GM19397 (cell line): Measurements from ENCODE around the gene NRXN3.

ENCODE experiments used
- ATAC-seq: cut with Tn5 transposase; IDR thresholded peaks from one replicate; pipeline ENCODE4 v1.9.1; 2021; ENCODE audit warnings: mild to moderate bottlenecking, moderate library complexity; ENCODE audit not compliant: unreplicated experiment

Gene NRXN3

GRCh38 chr14:79256380-79256779, 1086.2 kb downstream of the NRXN3 start:
- no peak for ATAC-seq

- ATAC-seq = no peak
These were observed 1090.2 kb downstream of the NRXN3 start for GRCh38 chr14:79260406-79260805.

GRCh38 chr14:79265366-79265946, 1095.3 kb downstream of the NRXN3 start:
- ATAC-seq = no peak

GRCh38 chr14:79270361-79270760, 1100.2 kb downstream of the NRXN3 start:
- ATAC-seq = no peak

DNA sequence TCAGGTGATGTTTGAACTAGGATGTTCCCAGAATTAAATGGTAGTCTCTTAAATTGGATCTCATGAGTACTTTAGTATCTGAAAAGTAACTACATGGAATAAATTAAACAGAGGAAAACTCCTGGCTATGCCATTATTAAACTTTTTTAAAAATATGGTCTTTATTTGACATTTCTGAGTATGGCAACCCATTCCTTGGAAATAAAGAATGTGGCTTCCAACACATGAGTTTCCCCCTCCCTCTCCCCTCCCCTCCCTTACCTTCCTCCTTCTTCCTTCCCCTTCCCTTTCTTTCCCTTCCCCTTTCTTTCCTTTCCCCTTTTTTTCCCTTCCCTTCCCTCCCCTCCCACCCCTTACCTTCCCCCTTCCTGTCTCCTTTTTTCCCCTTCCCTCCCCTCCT, 1100.9 kb downstream of the NRXN3 start:
- no peak for ATAC-seq

- ATAC-seq = no peak
These were observed 1104.6 kb downstream of the NRXN3 start for GRCh38 chr14:79274641-79275291.

DNA sequence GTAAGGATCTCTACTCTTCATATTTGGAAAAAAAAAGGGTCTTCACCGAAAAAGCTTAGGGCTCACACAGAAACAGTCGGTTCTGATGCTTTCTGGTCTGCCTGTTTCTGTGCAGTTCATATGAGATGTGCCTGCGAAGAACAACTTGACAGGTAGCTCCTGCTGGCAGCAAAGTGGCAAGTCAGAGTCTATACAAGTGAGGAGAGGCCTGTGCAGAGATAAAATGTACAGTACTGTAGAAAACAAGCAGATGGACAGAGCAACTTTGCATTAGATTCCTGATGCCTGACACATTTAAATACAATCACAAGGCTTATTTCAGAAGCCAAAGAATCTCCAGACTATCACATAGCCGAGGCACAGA, 1105.1 kb downstream of the NRXN3 start:
- ATAC-seq = no peak

GRCh38 chr14:79278286-79278797, 1108.2 kb downstream of the NRXN3 start:
- no peak for ATAC-seq

DNA sequence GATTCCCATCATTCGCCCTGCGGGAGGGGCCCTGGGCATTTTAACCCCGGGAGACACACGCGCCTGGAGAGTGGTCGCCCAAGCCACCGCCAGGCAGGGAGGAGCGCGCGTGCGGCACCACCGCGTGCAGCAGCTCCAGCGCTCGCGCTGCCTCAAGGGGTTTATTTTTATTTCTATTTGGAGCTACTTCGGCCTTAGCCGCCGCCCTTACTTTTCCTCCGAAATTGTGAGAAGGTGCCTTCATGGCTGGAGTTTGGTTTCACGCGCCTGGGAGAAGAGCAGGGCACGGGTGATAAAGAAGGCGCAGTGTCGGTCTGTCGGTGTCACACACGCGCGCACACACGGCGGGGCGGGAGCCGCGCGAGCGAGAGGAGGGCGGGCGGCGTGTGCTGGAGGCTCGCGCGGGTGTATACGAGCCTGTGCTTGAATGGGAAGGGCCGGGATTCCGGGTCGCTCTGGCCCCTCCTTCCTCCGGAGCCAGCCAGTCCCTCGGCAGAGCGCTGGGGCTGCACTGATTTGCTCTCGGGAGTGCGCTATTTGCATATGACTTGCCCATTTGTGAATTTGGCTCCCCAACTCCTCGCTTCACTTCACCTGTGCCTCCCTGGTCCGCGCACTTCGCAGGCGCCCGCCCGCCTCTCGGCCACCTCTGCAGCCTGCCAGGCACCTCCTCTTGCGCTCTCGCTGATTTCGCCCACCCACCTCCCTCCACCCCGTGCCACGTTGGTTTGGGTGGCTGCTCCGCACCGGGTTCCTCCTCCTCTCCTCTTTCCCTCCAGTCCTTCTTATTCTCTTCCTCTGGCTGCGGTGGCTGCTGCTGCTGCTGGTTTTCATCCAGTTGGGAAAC, 1108.8 kb downstream of the NRXN3 start:
- ATAC-seq = peak; percentile 68

DNA sequence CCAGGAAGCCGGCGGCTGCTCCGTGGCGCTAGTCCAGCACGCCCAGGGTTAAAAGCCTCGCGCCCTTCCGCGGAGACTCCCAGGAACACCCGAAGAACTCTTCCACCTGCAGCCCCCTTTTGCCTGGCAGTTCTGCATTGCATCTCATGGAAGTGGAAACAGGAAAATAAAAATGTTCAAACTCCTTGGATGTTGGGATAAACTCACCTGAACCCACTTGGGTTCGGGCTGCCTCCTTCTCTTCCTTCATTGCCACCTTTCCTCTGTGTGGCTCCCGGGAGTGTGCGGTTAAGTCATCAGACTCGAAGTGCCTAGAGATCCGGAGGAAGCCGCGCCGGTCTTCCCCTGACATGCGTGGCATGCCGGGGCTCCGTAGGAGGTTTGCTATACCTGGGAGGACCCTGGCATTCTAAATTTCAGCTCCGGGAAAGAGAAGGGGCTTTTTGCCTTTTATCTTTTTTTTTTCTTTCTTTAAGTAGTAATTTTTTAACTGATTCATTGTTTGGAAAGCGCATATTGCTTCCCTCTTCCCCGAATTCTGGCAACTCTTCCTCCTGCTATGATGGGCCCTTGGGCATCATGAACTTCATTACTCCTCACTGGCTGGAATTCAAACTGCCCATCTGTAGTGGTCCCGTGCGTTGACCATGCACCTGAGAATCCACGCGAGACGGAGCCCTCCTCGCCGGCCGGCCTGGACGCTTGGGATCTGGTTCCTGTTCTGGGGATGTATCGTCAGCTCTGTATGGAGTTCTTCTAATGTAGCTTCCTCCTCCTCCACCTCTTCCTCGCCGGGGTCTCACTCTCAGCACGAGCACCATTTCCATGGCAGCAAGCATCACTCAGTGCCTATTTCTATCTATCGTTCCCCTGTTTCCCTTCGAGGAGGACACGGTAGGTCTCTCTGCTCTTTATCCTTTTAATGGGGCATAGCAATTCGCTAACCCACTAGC, 1109.7 kb downstream of the NRXN3 start:
- ATAC-seq = no peak

DNA sequence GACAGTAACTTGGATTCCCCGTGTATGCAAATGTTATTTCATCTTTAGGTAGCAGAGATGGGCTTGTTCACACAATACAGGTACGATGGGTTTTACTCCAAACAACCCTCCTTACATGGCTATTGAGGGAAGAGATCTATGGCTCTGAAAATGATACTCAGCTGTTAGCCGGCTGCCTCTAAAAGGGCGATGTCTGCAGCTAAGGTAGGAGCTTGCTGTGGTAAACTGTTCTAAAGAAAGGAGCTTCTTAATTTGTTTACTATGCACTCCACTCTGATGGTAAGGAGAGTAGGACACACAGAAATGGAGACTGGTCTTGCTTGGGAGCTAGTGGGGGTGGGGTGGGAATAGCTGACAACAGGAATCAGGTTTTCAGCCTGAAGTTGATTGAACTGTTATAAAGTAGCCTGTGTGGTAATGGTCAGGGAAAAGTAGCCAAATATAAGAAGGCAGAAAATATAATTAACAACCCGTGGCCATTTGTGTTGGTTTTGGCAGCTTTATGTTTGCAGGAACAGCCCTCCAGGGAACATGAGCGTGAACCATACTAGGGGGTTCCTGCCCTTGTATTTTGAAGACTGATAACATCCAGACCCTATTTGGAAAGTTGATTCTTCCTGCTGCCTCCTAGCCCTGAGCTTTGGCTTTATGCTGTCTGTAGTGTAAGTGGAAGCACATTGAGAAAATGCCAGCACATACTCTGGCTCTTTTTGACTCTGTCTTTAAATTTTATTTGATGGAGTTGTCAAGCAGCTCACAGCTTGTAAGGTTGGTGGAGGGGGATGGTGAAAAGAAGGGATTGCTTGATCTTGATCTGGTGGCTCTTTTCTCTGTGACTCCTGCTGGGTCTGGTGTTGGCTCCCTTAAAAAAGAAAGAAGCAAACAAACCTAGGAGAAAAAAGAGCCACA, 1111.3 kb downstream of the NRXN3 start:
- no peak for ATAC-seq

DNA sequence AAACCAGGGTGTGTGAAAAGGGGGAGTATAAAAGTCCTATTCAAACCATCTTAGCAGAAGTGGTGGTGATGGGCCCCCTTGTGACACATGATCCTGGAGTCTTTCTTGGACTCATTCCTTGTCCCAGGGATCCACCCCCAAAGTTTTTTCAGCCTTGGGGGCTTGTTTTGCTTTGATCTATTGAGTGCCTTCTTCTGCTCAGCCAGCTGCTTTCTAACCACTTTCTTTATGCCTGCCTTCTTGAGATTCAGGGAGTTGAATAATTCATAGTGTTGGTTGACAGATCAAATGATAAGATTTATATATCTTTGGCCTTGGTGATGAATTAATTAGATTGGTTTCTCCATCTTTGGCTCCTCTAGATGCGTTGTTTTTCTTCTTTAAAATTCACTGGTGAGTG, 1114.4 kb downstream of the NRXN3 start:
- ATAC-seq = no peak

GRCh38 chr14:79285263-79285662, 1115.1 kb downstream of the NRXN3 start:
- ATAC-seq = no peak

- no peak for ATAC-seq
These were observed 1117.8 kb downstream of the NRXN3 start for GRCh38 chr14:79287976-79288375.

DNA sequence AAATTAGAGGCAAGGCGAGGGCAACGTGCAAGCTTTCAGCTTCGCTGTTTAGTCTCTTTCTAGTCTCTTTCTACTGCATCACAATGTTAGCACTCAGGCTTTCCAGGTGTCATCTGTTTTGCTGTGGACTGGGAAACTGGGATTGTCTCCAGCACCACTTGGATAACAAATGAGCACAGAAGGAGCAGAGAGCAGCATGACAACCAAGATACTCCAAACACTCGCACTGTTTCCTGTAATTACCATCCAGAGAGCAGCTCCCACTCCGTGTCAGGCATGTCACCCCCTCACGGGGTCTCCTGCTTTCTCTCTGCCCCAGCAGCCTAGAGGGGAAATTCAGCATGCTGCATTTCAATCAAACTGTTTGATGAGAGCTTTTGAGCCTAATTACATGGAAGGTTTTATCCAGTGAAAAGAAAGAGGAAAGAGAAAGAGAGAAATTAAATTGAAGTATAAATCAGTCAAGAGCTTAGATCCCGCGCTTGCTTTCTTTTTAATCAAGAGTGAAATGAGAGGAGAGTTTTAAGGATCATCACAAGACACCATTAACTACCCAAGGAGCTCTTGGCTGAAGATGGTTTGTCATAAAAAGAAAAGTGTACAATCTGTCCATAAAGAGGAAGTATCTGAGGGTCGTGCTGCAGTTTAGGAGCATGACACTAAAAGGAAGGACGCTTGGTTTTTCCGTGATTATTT, 1123.5 kb downstream of the NRXN3 start:
- no peak for ATAC-seq

- ATAC-seq = no peak
These were observed 1124.3 kb downstream of the NRXN3 start for GRCh38 chr14:79294499-79294898.

DNA sequence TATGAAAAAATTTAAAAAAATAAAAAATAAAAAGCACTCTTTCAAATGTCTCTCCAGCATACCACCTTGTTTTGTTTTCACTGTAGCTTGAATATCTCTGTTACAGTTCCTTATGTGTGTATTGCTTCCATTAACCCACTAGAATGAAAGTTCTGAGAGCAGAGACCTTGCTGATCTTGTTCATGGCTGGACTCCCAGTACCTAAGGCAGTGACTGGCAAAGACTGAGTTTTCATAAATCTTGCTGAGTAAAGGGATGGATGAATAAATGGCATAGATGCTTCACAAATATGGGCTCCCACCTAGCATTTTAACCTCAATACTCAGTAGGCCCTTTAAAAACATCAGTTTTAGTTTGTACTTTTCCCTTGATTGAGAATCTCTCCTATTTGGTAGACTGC, 1125.2 kb downstream of the NRXN3 start:
- no peak for ATAC-seq

DNA sequence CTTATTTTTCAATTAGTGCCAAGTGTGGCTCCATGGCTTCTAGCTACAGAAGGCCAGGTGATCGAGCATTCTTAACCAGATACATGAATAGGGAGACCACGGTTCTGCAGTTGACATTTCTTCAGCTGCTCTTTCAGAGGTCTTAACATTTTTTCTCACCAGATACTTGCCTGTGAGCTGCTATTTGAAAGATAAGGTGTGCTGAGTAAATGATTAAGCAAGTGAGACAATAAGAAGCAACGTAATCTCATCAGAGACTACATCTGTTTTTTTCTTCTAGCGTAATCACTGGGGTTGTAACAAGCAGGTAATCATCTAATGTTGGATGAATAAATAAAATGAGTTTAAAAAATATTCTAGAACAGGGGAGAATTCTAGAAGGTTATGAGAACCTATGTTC, 1128.2 kb downstream of the NRXN3 start:
- no peak for ATAC-seq

- no peak for ATAC-seq
These were observed 1129.0 kb downstream of the NRXN3 start for GRCh38 chr14:79299162-79299561.
